LNCAP (cell line): Measurements from ENCODE around the gene PTPRF.

Experiments used
- TF ChIP-seq, protein P1 (sequence below): fragments of 450-650 bp; IDR thresholded peaks from 2 replicates; pipeline ENCODE4 v1.5.1; 2017; ENCODE audit warnings: mild to moderate bottlenecking

PTPRF gene

DNA sequence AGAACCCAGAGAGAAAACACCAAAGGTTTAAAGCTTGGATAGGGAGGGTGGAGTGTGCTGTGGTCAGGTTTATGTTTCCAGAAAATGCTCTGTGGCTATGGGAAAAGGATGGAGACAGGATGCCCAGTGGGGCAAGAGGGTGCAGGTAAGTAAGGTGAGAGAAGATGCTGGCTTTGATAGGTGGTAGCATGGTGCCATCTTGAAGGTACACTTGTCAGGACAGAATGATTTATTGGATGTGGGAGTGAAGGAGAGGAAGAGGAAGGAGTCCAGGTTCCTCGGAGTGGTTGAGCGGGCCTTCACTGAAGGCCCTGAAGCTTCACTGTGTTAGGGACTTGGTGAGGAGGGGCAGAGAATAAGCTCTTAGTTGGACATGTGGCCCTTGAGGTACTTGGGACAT, 3.6 kb downstream of the PTPRF start:
- TF ChIP-seq, protein P1, sequence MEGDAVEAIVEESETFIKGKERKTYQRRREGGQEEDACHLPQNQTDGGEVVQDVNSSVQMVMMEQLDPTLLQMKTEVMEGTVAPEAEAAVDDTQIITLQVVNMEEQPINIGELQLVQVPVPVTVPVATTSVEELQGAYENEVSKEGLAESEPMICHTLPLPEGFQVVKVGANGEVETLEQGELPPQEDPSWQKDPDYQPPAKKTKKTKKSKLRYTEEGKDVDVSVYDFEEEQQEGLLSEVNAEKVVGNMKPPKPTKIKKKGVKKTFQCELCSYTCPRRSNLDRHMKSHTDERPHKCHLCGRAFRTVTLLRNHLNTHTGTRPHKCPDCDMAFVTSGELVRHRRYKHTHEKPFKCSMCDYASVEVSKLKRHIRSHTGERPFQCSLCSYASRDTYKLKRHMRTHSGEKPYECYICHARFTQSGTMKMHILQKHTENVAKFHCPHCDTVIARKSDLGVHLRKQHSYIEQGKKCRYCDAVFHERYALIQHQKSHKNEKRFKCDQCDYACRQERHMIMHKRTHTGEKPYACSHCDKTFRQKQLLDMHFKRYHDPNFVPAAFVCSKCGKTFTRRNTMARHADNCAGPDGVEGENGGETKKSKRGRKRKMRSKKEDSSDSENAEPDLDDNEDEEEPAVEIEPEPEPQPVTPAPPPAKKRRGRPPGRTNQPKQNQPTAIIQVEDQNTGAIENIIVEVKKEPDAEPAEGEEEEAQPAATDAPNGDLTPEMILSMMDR: no peak

- TF ChIP-seq, protein P1: no peak
Measured at GRCh38 chr1:43536196-43536863, 5.6 kb downstream of the PTPRF start.

- TF ChIP-seq, protein P1: no peak
Measured at GRCh38 chr1:43536864-43537358, 6.2 kb downstream of the PTPRF start.

GRCh38 chr1:43537423-43538142, 6.9 kb downstream of the PTPRF start:
- TF ChIP-seq, protein P1: no peak

DNA sequence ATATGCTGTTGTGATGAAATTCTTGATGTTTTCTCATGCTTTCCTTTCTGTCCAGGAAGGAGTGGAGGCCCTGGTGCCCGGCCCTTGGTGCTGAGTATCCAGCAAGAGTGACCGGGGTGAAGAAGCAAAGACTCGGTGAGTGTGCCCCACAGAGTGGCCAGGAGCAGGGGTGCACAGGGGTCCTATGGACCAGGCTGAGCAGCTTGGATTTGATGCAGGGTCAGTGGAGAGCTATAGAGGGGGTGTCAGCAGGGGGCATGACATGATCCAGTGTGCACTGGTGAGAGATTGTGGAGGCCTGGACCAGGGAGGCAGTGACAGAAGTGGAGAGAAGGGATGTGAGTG, 7.4 kb downstream of the PTPRF start:
- TF ChIP-seq, protein P1: no peak

GRCh38 chr1:43538969-43539368, 8.3 kb downstream of the PTPRF start:
- TF ChIP-seq, protein P1: no peak

- TF ChIP-seq, protein P1: no peak
Measured at GRCh38 chr1:43539726-43540434, 9.2 kb downstream of the PTPRF start.
